Measurements from ENCODE around the gene SELENOH.

Gene SELENOH

DNA sequence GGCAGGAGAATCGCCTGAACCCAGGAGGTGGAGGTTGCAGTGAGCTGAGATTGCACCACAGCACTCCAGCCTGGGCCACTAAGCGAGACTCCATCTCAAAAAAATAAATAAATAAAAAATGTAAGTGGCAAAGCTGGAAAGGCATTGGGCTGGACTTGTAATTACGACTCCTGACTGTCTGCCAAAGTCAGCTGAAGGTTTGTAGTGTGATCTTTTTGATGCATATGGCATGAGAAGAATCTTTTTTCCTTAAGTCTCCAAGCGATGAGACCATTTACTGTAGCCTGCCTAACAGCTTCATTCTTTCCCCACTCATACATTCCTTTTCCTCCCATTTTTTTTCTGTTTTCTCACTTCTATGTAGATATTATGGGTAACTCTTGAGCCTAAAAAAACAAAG is 45.1 kb downstream of the SELENOH start:
- no peak for DNase-seq

DNA sequence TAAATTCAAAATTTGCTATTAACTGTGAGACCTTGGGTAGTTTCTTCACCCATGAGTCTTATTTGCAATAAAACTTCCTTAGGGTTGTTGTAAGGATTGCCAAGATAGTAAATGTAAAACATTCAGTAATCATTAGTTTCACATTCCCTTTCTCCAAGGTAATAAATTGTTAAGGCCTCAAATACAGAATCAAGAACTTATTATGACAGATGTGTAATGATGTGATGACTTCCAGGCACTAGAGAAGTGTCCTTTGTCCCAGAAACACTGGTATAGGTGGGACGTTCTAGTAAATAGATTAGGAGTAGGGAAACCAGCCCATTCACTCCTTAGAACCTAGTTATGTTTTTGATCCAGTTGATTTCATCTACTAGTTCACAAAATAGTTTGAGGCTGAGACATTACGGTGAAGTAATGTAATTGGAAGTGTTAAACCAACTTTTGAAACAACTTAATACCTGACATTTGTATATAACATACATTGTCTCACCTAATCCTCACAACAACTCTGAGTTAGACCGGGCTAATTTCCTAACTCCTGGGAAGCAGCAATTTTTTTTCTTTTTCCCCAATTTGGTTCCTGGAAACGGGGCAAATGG is 45.8 kb downstream of the SELENOH start:
- DNase-seq, result no peak

DNA sequence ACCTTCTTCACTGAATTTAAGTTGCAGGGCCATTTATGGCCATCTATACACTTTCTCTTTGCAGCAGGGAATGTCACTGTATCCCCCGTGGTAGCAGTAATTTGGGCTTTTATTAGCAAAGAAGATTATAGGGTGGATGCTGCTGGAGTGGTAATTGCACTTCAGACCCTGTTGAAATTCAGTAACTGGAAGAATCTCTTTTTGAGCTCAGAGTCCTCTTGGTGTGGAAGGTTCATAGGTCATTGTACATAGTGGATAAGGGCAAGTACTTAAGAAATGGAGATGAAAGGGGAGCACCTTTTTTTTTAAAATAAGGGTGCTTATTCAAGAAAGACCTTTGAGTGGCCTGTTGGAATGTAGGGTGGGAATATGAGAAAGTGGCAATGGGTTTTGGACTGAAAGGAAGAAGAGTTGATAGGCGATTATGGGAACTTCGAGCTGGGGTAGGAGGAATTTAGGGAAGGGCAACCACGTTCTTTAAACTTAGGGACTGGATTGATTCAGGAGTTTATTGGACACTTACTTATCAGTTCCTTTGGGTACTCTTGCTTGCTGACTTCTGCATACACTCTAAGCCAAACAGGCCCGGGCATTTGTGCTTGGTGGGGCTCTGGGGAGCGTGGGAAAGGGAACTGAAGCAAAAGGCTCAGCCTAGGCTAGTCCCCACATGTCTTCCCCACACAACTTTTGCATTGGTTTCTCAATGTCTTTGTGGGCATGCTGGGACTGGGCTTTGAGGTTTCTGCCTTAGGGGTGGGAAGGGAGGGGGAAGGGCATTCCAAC is 46.8 kb downstream of the SELENOH start:
- DNase-seq, result no peak

DNA sequence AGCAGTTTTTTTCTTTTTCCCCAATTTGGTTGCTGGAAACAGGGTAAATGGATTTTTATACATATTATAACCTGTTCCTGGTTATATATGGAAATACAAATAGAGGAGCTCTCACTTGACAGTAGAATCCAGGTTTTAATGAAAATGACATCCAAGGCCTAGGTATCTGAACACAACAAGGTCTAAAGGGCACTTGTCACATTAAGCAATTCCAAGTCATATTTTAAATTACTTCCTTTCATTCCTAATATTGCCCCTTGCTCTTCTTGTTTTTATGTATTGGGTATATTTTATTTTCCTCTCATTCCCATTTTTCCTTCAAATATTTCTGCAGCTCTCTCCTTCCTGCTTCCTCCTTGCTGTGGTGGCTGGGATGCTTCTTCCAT is 47.4 kb downstream of the SELENOH start:
- no peak for DNase-seq

DNA sequence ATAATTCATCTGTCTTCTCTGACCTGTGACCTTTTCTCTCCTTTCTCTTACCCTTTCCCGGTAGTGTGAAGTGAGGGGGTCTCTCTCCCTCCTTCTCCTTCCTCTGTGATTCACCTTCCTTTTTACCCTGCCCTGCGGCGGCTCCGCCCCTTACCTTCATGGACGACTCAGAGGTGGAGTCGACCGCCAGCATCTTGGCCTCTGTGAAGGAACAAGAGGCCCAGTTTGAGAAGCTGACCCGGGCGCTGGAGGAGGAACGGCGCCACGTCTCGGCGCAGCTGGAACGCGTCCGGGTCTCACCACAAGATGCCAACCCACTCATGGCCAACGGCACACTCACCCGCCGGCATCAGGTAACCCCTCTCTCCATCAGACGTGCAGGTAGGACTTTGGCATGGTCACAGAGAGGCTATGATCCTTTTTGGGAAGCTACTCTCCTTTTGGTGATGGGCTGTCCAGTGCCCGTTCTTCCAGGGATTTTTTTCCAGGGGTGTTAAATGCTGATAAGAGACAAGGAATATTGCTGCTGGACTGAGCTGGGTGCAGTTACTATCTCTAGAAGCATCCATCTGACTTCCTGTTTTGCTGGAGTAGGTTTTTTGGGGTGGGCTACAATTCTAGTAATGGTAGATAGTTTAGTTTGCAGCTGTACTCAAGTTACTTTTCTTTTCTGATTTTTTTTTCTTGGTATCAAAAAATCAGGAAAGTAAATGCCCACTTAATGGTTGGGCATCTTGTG is 50.2 kb downstream of the SELENOH start:
- DNase-seq, result no peak

DNA sequence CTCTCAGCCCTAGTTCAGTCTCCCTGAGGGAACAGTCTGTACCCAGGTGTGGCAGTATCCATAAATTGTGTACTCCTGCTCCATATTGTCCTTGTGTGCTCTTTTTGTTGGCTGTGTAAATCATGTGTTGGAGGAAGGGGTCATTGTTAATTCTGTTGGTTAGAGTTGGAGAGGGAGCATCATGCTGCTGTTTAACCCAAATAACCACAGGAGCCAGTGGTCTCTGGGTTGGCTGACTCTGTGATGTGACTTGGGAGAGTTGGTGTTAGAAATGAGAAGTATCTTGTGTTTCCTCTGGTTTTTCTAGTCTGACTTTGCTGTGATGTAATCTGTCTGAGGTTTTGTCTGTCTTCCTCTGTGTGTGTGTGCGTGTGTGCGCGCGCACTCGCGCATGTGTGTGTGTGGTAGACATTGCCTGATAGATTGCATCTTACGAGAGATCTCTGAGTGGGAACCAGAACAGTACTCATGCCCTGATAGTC is 50.8 kb downstream of the SELENOH start:
- no peak for DNase-seq

DNA sequence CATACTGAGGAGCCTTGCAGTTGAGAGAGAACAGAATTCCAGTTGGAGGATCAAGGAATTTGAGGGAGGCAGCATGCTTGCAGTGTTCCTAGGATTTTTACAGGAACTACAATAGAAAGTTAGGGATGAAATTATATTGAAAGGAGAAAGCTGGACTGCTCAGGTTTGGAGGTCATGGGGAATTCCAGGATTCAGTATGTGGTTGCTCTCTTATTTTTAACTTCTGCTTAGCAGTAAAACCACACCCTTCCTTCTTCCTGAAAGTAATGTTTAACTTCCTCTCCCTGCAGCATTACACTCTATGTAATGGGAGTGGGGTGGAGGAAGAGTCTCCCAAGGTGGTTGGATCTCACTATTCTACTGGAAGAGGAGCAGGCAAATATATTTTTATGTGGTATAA is 51.6 kb downstream of the SELENOH start:
- DNase-seq, result no peak
